Hepatocyte (in vitro differentiated cells): ENCODE measurements around the gene FAM236A.
"Not testable (repeated sequence)": the region's sequence is repeated elsewhere in the genome, so short reads cannot be mapped to it uniquely, and the experiment has no call there.

Experiments
- EZH2 ChIP-seq: fragments of 200-600 bp; sonication (generic); IDR thresholded peaks from 2 replicates; pipeline ENCODE4 v1.6.1; 2016; ENCODE audit warnings: antibody characterized with exemption, mild to moderate bottlenecking, borderline replicate concordance
- EZH2phosphoT487 ChIP-seq: fragments of 200-600 bp; sonication (generic); IDR thresholded peaks from one replicate; pipeline ENCODE4 v1.6.1; 2018; ENCODE audit warnings: antibody characterized with exemption, mild to moderate bottlenecking, low read depth, moderate library complexity; ENCODE audit not compliant: unreplicated experiment, severe bottlenecking
- TF ChIP-seq, protein P1 (sequence below): fragments of 200-600 bp; sonication (generic); IDR thresholded peaks from 2 replicates; pipeline ENCODE4 v1.5.1; 2016; ENCODE audit warnings: antibody characterized with exemption, mild to moderate bottlenecking; ENCODE audit not compliant: poor library complexity

DNA sequence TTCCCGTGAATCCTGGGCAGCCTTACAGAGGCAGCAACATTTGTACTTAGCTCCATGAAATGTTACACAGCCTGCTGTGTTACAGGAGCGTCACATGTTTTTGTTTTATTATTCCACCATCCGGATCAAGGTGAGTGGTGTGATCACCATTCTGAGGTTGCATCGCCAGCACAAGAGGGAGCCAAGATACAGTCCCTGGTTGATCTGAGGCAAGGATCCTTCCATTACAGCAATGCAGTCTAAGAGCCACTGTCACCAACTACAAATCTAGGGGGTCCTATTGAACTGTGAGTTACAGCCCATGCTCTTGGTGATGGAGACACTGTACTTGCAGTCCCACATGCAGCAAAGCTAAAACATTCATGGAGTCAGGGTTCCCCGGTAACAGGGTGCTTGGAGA, 21.9 kb upstream of the FAM236A start:
- TF ChIP-seq, protein P1, sequence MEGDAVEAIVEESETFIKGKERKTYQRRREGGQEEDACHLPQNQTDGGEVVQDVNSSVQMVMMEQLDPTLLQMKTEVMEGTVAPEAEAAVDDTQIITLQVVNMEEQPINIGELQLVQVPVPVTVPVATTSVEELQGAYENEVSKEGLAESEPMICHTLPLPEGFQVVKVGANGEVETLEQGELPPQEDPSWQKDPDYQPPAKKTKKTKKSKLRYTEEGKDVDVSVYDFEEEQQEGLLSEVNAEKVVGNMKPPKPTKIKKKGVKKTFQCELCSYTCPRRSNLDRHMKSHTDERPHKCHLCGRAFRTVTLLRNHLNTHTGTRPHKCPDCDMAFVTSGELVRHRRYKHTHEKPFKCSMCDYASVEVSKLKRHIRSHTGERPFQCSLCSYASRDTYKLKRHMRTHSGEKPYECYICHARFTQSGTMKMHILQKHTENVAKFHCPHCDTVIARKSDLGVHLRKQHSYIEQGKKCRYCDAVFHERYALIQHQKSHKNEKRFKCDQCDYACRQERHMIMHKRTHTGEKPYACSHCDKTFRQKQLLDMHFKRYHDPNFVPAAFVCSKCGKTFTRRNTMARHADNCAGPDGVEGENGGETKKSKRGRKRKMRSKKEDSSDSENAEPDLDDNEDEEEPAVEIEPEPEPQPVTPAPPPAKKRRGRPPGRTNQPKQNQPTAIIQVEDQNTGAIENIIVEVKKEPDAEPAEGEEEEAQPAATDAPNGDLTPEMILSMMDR, result not testable (repeated sequence)
- TF ChIP-seq EZH2, EZH2phosphoT487: not testable (repeated sequence)
